Progenitor cell of endocrine pancreas (in vitro differentiated cells): ENCODE data around the gene TCF12. TPM values are rescaled to one million over a fixed set of nuclear protein-coding genes. Genes with fewer than 3 reads are reported as not detected.

ENCODE experiments used
- DNase-seq: peaks from one replicate; pipeline ENCODE4 v3.0.0; 2021; ENCODE audit warnings: low spot score; ENCODE audit not compliant: unreplicated experiment
- H3K27ac Mint-ChIP-seq: 2 replicates; pipeline ENCODE4 v1.8.0; 2021; ENCODE audit warnings: mild to moderate bottlenecking, moderate library complexity, mixed read lengths
- H3K27me3 Mint-ChIP-seq: 2 replicates; pipeline ENCODE4 v1.8.0; 2021; ENCODE audit warnings: mixed read lengths
- H3K36me3 Mint-ChIP-seq: 2 replicates; pipeline ENCODE4 v1.8.0; 2022; ENCODE audit warnings: mixed read lengths; ENCODE audit not compliant: insufficient read depth
- H3K4me1 Mint-ChIP-seq: 2 replicates; pipeline ENCODE4 v1.8.0; 2021; ENCODE audit warnings: low read depth, mixed read lengths
- H3K4me3 Mint-ChIP-seq: 2 replicates; pipeline ENCODE4 v1.8.0; 2021; ENCODE audit warnings: low read depth, mild to moderate bottlenecking, moderate library complexity, mixed read lengths
- H3K9me3 Mint-ChIP-seq: 2 replicates; pipeline ENCODE4 v1.8.0; 2021; ENCODE audit warnings: low read depth, mixed read lengths
- total RNA-seq: library from RNA; stranded (reverse); gene quantifications from 2 replicates; pipeline ENCODE4 v1.2.1, GENCODE V29; 2021
- TF ChIP-seq, protein P1 (sequence below): fragments of 200-600 bp; sonication (generic); IDR thresholded peaks from one replicate; pipeline ENCODE4 v1.5.0; 2021; ENCODE audit warnings: antibody characterized with exemption, mild to moderate bottlenecking; ENCODE audit not compliant: unreplicated experiment

The TCF12 gene
- total RNA-seq, 1 donor from 2014 or later, result 164 TPM

DNA sequence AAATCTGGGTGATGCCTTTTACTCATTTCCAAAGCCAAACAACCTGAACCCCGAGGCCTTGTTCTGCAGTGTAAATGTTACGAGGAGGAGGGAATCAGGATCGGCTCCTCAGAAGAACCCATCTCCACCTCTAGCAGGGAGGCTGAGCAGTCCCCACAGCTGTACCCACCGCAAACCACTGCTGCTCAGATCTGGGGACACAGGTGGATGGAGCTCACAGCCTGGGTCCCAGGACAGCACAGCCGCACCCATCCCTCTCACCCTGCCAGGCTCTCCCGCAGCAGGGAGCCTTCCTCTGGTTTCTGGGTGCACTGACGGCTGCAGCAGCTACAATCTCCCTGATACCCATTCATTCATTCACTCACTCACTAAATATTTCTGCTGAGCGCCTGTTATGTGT, 413.9 kb downstream of the TCF12 start:
- H3K27ac Mint-ChIP-seq, result no peak overlapping the region
- no peak overlapping the region for H3K4me3 Mint-ChIP-seq
- peaks cover 15% of the 10 kb centered on the region for H3K4me1 Mint-ChIP-seq
- DNase-seq, result no peak
- TF ChIP-seq, protein P1, sequence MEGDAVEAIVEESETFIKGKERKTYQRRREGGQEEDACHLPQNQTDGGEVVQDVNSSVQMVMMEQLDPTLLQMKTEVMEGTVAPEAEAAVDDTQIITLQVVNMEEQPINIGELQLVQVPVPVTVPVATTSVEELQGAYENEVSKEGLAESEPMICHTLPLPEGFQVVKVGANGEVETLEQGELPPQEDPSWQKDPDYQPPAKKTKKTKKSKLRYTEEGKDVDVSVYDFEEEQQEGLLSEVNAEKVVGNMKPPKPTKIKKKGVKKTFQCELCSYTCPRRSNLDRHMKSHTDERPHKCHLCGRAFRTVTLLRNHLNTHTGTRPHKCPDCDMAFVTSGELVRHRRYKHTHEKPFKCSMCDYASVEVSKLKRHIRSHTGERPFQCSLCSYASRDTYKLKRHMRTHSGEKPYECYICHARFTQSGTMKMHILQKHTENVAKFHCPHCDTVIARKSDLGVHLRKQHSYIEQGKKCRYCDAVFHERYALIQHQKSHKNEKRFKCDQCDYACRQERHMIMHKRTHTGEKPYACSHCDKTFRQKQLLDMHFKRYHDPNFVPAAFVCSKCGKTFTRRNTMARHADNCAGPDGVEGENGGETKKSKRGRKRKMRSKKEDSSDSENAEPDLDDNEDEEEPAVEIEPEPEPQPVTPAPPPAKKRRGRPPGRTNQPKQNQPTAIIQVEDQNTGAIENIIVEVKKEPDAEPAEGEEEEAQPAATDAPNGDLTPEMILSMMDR, result no peak
- H3K27me3 Mint-ChIP-seq, result peaks cover 12% of the 10 kb centered on the region
- H3K36me3 Mint-ChIP-seq, result no peaks in the 10 kb centered on the region
- H3K9me3 Mint-ChIP-seq, result no peaks in the 10 kb centered on the region

DNA sequence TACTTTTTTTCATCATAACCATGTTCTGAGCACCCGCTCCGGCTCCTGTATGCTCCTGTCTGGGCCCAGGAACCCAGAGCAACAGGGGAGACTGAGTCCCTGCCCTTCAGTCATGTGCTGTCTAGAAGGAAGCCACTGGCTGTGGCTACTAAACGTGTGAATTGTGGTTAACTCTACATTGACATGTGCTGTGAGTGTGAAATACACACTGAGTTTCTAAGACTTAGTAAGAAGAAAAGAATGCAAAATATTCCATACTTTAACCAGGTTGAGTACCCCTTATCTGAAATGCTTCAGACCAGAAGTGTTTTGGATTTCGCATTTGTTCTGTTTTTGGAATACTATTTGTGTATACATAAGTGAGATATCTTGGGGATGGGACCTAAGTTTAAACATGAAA, 415.0 kb downstream of the TCF12 start:
- Mint-ChIP-seq H3K4me3 (no peak overlapping the region), H3K27ac (no peak overlapping the region), H3K27me3 (peaks cover 12% of the 10 kb centered on the region), H3K36me3 (no peaks in the 10 kb centered on the region), H3K4me1 (peaks cover 18% of the 10 kb centered on the region), H3K9me3 (no peaks in the 10 kb centered on the region)
- TF ChIP-seq, protein P1, result no peak
- DNase-seq, result no peak

DNA sequence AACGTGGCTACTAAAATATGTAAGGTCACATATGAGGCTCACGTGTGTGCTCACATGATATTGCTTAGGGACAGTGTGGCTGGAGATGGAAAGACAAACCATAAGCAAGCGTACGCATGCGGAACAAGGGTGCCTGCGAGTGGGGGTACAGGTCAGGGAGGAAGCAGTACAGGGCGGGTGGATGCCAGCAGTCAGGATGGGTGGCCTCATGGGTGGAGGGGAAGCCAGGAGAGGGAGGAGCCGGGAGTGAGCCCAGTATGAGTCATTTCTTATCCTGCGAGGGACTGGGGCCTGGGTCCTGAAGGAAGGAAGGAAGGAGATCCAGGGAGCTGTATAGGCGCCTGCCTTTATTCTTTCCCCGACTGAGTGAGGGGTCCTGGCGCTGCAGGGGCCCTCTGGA, 415.8 kb downstream of the TCF12 start:
- Mint-ChIP-seq H3K27ac (no peak overlapping the region), H3K4me3 (no peak overlapping the region), H3K27me3 (peaks cover 12% of the 10 kb centered on the region), H3K9me3 (no peaks in the 10 kb centered on the region), H3K36me3 (no peaks in the 10 kb centered on the region), H3K4me1 (peaks cover 20% of the 10 kb centered on the region)
- TF ChIP-seq, protein P1, result no peak
- DNase-seq, result no peak

DNA sequence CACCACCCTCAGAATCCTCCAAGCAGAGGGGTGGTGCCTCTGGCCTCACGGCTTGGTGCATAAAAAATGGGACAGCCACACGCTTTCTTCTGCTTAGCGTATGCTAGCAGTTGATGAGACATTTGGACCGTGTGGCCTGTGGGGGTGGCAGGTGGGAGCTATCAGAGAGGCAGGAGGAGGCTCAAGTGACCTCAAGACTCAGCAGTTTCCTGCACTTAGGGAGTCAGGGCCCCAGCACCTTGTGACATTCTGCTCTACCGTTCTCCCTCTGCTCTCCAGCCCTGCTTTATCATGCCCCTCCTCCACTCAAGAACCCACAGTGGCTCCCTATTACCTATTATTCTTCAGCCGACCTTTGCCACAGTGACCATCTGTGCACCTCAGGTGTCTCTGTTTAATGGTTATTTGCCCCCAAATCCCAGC, 416.9 kb downstream of the TCF12 start:
- H3K27ac Mint-ChIP-seq, result peak overlapping the region; percentile 41
- TF ChIP-seq, protein P1, result no peak
- H3K4me3 Mint-ChIP-seq, result no peak overlapping the region
- H3K9me3 Mint-ChIP-seq, result no peaks in the 10 kb centered on the region
- H3K36me3 Mint-ChIP-seq, result no peaks in the 10 kb centered on the region
- peaks cover 20% of the 10 kb centered on the region for H3K4me1 Mint-ChIP-seq
- no peak for DNase-seq
- peaks cover 11% of the 10 kb centered on the region for H3K27me3 Mint-ChIP-seq

DNA sequence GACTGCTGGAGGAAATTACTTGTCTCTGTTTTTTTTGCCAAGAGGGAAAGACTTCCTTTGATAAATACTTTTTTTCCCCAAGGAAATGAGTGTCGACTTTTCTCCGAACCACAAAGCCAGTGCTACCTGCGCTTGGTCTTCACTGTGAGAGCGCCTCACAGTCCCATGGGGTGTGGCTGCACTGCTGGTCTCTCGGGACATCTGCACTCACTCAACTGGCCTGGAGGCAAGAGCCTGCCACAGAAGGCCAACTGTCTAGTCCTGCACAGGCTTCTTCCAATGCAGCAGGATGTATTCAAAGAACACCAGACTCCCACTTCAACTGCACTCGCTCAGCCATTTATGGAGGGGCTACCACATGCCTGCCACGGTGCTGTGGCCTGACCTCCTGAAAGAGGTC, 417.3 kb downstream of the TCF12 start:
- no peaks in the 10 kb centered on the region for H3K9me3 Mint-ChIP-seq
- DNase-seq, result no peak
- H3K4me3 Mint-ChIP-seq, result no peak overlapping the region
- H3K27me3 Mint-ChIP-seq, result peaks cover 8% of the 10 kb centered on the region
- TF ChIP-seq, protein P1, result no peak
- H3K36me3 Mint-ChIP-seq, result no peaks in the 10 kb centered on the region
- H3K27ac Mint-ChIP-seq, result peak overlapping the region; percentile 41
- H3K4me1 Mint-ChIP-seq, result peaks cover 20% of the 10 kb centered on the region
